Esophagus muscularis mucosa (tissue), 4 donors: ENCODE measurements around the gene SRPRA. TPM values are rescaled to one million over a fixed set of nuclear protein-coding genes. Genes with fewer than 3 reads are reported as not detected.

Source experiments
- DNase-seq: peaks from one replicate; pipeline ENCODE4 v3.0.0-alpha.2; 2017; ENCODE audit errors: extremely low spot score
- H3K27ac ChIP-seq, 4 donors: fragments of 200-600 bp; sonication (generic); replicated peaks in 1 of 4; 1 replicate in 3 of 4; 2 replicates in 1 of 4; pipeline ENCODE4 v1.5.1; 2016 to 2019; ENCODE audit warnings: mild to moderate bottlenecking in 1 of 4
- H3K27me3 ChIP-seq, 4 donors: fragments of 200-600 bp; sonication (generic); one replicate each; pipeline versions ENCODE4 v1.5.1 to v1.6.0; 2016 to 2019
- H3K36me3 ChIP-seq, 4 donors: fragments of 200-600 bp; sonication (generic); one replicate each; pipeline ENCODE4 v1.5.1; 2016 to 2019
- H3K4me1 ChIP-seq, 4 donors: fragments of 200-600 bp; sonication (generic); one replicate each; pipeline ENCODE4 v1.5.1; 2016 to 2019
- H3K4me3 ChIP-seq, 4 donors: fragments of 200-600 bp; sonication (generic); 1 replicate in 2 of 4; 2 replicates in 2 of 4; pipeline ENCODE4 v1.5.1; 2016 to 2019; ENCODE audit warnings: mild to moderate bottlenecking in 4 of 4, moderate library complexity in 1 of 4
- H3K9me3 ChIP-seq, 4 donors: fragments of 200-600 bp; sonication (generic); 1 replicate in 3 of 4; 2 replicates in 1 of 4; pipeline ENCODE4 v1.5.1; 2016 to 2019
- CTCF ChIP-seq, 3 experiments: fragments of 200-600 bp in 2 of 3; fragments of 450-650 bp in 1 of 3; sonication (generic) in 2 of 3; IDR thresholded peaks; one replicate each; pipeline ENCODE4 v1.5.1; 2017 to 2019; ENCODE audit warnings: antibody characterized with exemption in 3 of 3, mild to moderate bottlenecking in 2 of 3, moderate library complexity in 1 of 3
- EP300 ChIP-seq: sonication (generic); formaldehyde crosslinking; IDR thresholded peaks from one replicate; pipeline ENCODE4 v1.6.1; 2017; ENCODE audit warnings: antibody characterized with exemption
- POLR2A ChIP-seq: fragments of 450-650 bp; IDR thresholded peaks from one replicate; pipeline ENCODE4 v1.6.1; 2017; ENCODE audit warnings: antibody characterized with exemption, moderate library complexity, mild to moderate bottlenecking, low read depth
- POLR2AphosphoS5 ChIP-seq, 2 donors: sonication (generic); formaldehyde crosslinking; IDR thresholded peaks; one replicate each; pipeline ENCODE4 v1.6.1; 2017; ENCODE audit warnings: antibody characterized with exemption in 2 of 2
- WGBS: methylation state at CpG from one replicate; pipeline ENCODE4 v1.1.5; 2018; 5-methylcytosine and 5-hydroxymethylcytosine counted together
- intact Hi-C: fragments of 100-400 bp; cut with DNase I; formaldehyde crosslinking; loops from one replicate; pipeline ENCODE4 v1.15.1; 2023
- total RNA-seq, 4 donors: library from RNA; depleted of rRNA; stranded (reverse); fragments of >200 nt; gene quantifications; one replicate each; pipeline versions ENCODE4 v1.1.0 to v1.2.1, GENCODE V29; 2016

The SRPRA gene
- total RNA-seq, 4 donors from 2014 or later = 52.7 to 82.0 (median 77.7) TPM

- Histone ChIP-seq H3K27ac (peak overlapping the region in 1 of 4 donors; percentile 95), H3K9me3 (no peaks in the 10 kb centered on the region), H3K27me3 (no peaks in the 10 kb centered on the region), H3K36me3 (peaks cover 16 to 31% (median 24%) of the 10 kb centered on the region in 4 donors), H3K4me1 (peaks cover 16 to 34% (median 32%) of the 10 kb centered on the region in 4 donors), H3K4me3 (no peak overlapping the region)
- intact Hi-C loops = no loop called here
- 66% methylated on average over 5 of the region's 5 CpGs for WGBS
- no peak for DNase-seq
- TF ChIP-seq POLR2A (no peak), EP300 (no peak), CTCF (IDR thresholded peaks at IDR 0.05) (no peak), POLR2AphosphoS5 (IDR thresholded peaks at IDR 0.05) (no peak)
Measured at GRCh38 chr11:126280595-126280994, 11.9 kb upstream of the SRPRA start.

- intact Hi-C loops = no loop called here
- Histone ChIP-seq H3K9me3 (no peaks in the 10 kb centered on the region), H3K4me3 (no peak overlapping the region), H3K4me1 (peaks cover 12 to 25% (median 19%) of the 10 kb centered on the region in 4 donors), H3K36me3 (peaks cover 24 to 45% (median 38%) of the 10 kb centered on the region in 4 donors), H3K27me3 (no peaks in the 10 kb centered on the region), H3K27ac (no peak overlapping the region)
- DNase-seq = no peak
- WGBS = 86% methylated on average over 8 of the region's 8 CpGs
- no peak for TF ChIP-seq POLR2A
Measured at GRCh38 chr11:126279191-126279590, 10.5 kb upstream of the SRPRA start.

GRCh38 chr11:126277780-126278179, 9.1 kb upstream of the SRPRA start:
- Histone ChIP-seq H3K9me3 (no peaks in the 10 kb centered on the region), H3K27ac (no peak overlapping the region), H3K4me3 (no peak overlapping the region), H3K36me3 (peaks cover 24 to 59% (median 51%) of the 10 kb centered on the region in 4 donors), H3K27me3 (no peaks in the 10 kb centered on the region), H3K4me1 (peaks cover 10 to 15% (median 11%) of the 10 kb centered on the region in 4 donors)
- no peak for TF ChIP-seq EP300
- no peak for TF ChIP-seq POLR2A
- no peak for TF ChIP-seq POLR2AphosphoS5 (IDR thresholded peaks at IDR 0.05)
- no peak for TF ChIP-seq CTCF (IDR thresholded peaks at IDR 0.05)
- WGBS = 97% methylated on average over 3 of the region's 4 CpGs
- DNase-seq = no peak
- intact Hi-C loops = no loop called here

GRCh38 chr11:126277322-126277721, 8.6 kb upstream of the SRPRA start:
- peaks cover 7 to 11% (median 9%) of the 10 kb centered on the region in 4 donors for H3K4me1 ChIP-seq
- intact Hi-C loops = no loop called here
- H3K27ac ChIP-seq = no peak overlapping the region
- H3K27me3 ChIP-seq = no peaks in the 10 kb centered on the region
- TF ChIP-seq POLR2A (no peak), CTCF (IDR thresholded peaks at IDR 0.05) (no peak), POLR2AphosphoS5 (IDR thresholded peaks at IDR 0.05) (no peak), EP300 (no peak)
- no peak overlapping the region for H3K4me3 ChIP-seq
- WGBS = 93% methylated on average over 7 of the region's 11 CpGs
- H3K9me3 ChIP-seq = no peaks in the 10 kb centered on the region
- H3K36me3 ChIP-seq = peaks cover 24 to 59% (median 54%) of the 10 kb centered on the region in 4 donors
- no peak for DNase-seq

GRCh38 chr11:126268361-126268707, 361 bp downstream of the SRPRA start:
- Histone ChIP-seq H3K9me3 (no peaks in the 10 kb centered on the region), H3K27me3 (no peaks in the 10 kb centered on the region), H3K36me3 (peaks cover 36 to 53% (median 47%) of the 10 kb centered on the region in 4 donors), H3K27ac (peak overlapping the region; percentile 87 to 95 (median 91)), H3K4me3 (peak overlapping the region; percentile 69 to 92 (median 84)), H3K4me1 (peaks cover 18 to 34% (median 21%) of the 10 kb centered on the region in 4 donors)
- TF ChIP-seq CTCF (IDR thresholded peaks at IDR 0.05) = no peak
- TF ChIP-seq POLR2A = no peak
- TF ChIP-seq POLR2AphosphoS5 (IDR thresholded peaks at IDR 0.05) = no peak
- no peak for TF ChIP-seq EP300
- no peak for DNase-seq
- WGBS = under 1% methylated on average over 23 of the region's 23 CpGs
- intact Hi-C loops = loop anchor here (5.0 kb wide), 1 partner anchor 56 kb away; the partner anchor contains the start of genes FAM118B and RPUSD4
